Endodermal cell (in vitro differentiated cells): ENCODE measurements around the gene MTMR2. TPM values are rescaled to one million over a fixed set of nuclear protein-coding genes. Genes with fewer than 3 reads are reported as not detected.

ENCODE experiments used
- DNase-seq: peaks from one replicate; pipeline ENCODE4 v3.0.0-alpha.2; 2017
- H3K27ac ChIP-seq: 2 replicates; pipeline ENCODE4 v1.5.1; 2013; ENCODE audit warnings: mild to moderate bottlenecking, low read depth, low read length, moderate library complexity
- H3K27me3 ChIP-seq: 2 replicates; pipeline ENCODE4 v1.6.1; 2013; ENCODE audit warnings: mild to moderate bottlenecking, low read length, moderate library complexity; ENCODE audit not compliant: insufficient read depth, control insufficient read depth, poor library complexity, severe bottlenecking
- H3K36me3 ChIP-seq: 2 replicates; pipeline ENCODE4 v1.7.0; 2013; ENCODE audit warnings: mild to moderate bottlenecking, low read length, moderate library complexity; ENCODE audit not compliant: control insufficient read depth, insufficient read depth
- H3K4me1 ChIP-seq: one replicate; pipeline ENCODE4 v1.7.0; 2013; ENCODE audit warnings: low read length; ENCODE audit not compliant: control insufficient read depth, insufficient read depth
- H3K4me3 ChIP-seq: 2 replicates; pipeline ENCODE4 v1.5.1; 2013; ENCODE audit warnings: mild to moderate bottlenecking, low read length, moderate library complexity
- H3K9ac ChIP-seq: 2 replicates; pipeline ENCODE4 v1.6.1; 2013; ENCODE audit warnings: mild to moderate bottlenecking, low read length, moderate library complexity; ENCODE audit not compliant: poor library complexity, severe bottlenecking; ENCODE audit errors: extremely low read depth
- H3K9me3 ChIP-seq: 2 replicates; pipeline ENCODE4 v1.6.1; 2013; ENCODE audit warnings: mild to moderate bottlenecking, low read length, moderate library complexity; ENCODE audit not compliant: control insufficient read depth
- H3K27ac Mint-ChIP-seq: 2 replicates; pipeline ENCODE4 v1.8.0; 2020; ENCODE audit warnings: mixed read lengths
- H3K27me3 Mint-ChIP-seq: 2 replicates; pipeline ENCODE4 v1.8.0; 2021; ENCODE audit warnings: mild to moderate bottlenecking, mixed read lengths; ENCODE audit not compliant: insufficient read depth
- H3K36me3 Mint-ChIP-seq: 2 replicates; pipeline ENCODE4 v1.8.0; 2020; ENCODE audit warnings: low read depth, mixed read lengths
- H3K4me1 Mint-ChIP-seq: 2 replicates; pipeline ENCODE4 v1.8.0; 2020; ENCODE audit warnings: mixed read lengths
- H3K4me3 Mint-ChIP-seq: 2 replicates; pipeline ENCODE4 v1.8.0; 2020; ENCODE audit warnings: mild to moderate bottlenecking, moderate library complexity, mixed read lengths
- H3K9me3 Mint-ChIP-seq: 2 replicates; pipeline ENCODE4 v1.8.0; 2020; ENCODE audit warnings: mild to moderate bottlenecking, mixed read lengths
- WGBS, 2 experiments: methylation state at CpG; one replicate each; pipeline versions ENCODE4 v1.1.5 to v1.1.7; 2013; ENCODE audit warnings: missing lambda C conversion rate in 2 of 2, mixed read lengths in 1 of 2; ENCODE audit not compliant: insufficient coverage in 1 of 2, insufficient read length in 1 of 2; 5-methylcytosine and 5-hydroxymethylcytosine counted together
- total RNA-seq, 2 donors: library from RNA; stranded (reverse); fragmentation: NEBNext Ultra II Directional in 1 of 2; extraction: Animal tissue kit (Norgen Biotek cat#: 25700) in 1 of 2; gene quantifications; 2 replicates in 1 of 2; 3 replicates in 1 of 2; pipeline ENCODE4 v1.2.1, GENCODE V29; 2021
- TF ChIP-seq, protein P1 (sequence below): fragments of 200-600 bp; sonication (generic); conservative IDR thresholded peaks from 2 replicates; pipeline ENCODE4 v1.5.0; 2021; ENCODE audit warnings: antibody characterized with exemption, mild to moderate bottlenecking

Gene MTMR2
- total RNA-seq, 2 donors from 2014 or later: 56.9 to 65.8 TPM

DNA sequence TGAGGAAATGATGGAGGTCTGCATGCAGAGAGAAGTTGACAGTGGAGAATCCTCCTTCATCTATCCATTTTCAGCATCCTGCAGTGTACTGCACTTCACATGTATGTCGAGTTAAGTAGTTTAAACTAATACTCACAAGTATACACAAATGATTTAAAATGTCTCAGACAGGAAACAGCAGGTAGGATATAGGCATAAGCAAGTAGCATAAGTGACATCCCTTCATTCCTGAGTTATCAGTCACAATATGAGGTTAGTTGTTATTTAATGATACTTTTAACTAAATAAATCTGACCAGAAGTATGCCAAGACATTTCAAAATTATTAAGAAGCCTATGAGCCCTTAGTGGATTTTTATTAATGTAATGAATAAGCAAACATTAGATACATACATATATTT is 37.4 kb downstream of the MTMR2 start:
- H3K9ac ChIP-seq: no peak overlapping the region
- Mint-ChIP-seq H3K36me3 (peaks cover 32% of the 10 kb centered on the region), H3K4me1 (peaks cover 6% of the 10 kb centered on the region), H3K9me3 (no peaks in the 10 kb centered on the region), H3K4me3 (no peak overlapping the region), H3K27ac (no peak overlapping the region), H3K27me3 (no peaks in the 10 kb centered on the region)
- peaks cover 48% of the 10 kb centered on the region for H3K36me3 ChIP-seq
- H3K27me3 ChIP-seq: no peaks in the 10 kb centered on the region
- DNase-seq: no peak
- H3K4me3 ChIP-seq: no peak overlapping the region
- TF ChIP-seq, protein P1, sequence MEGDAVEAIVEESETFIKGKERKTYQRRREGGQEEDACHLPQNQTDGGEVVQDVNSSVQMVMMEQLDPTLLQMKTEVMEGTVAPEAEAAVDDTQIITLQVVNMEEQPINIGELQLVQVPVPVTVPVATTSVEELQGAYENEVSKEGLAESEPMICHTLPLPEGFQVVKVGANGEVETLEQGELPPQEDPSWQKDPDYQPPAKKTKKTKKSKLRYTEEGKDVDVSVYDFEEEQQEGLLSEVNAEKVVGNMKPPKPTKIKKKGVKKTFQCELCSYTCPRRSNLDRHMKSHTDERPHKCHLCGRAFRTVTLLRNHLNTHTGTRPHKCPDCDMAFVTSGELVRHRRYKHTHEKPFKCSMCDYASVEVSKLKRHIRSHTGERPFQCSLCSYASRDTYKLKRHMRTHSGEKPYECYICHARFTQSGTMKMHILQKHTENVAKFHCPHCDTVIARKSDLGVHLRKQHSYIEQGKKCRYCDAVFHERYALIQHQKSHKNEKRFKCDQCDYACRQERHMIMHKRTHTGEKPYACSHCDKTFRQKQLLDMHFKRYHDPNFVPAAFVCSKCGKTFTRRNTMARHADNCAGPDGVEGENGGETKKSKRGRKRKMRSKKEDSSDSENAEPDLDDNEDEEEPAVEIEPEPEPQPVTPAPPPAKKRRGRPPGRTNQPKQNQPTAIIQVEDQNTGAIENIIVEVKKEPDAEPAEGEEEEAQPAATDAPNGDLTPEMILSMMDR: no peak
- peaks cover 10% of the 10 kb centered on the region for H3K9me3 ChIP-seq
- 100% methylated on average over 1 of the region's 1 CpG; no CpG with 5 or more reads in 1 of the 2 experiments for WGBS, 2 experiments
- no peak overlapping the region for H3K27ac ChIP-seq
- H3K4me1 ChIP-seq: no peaks in the 10 kb centered on the region

DNA sequence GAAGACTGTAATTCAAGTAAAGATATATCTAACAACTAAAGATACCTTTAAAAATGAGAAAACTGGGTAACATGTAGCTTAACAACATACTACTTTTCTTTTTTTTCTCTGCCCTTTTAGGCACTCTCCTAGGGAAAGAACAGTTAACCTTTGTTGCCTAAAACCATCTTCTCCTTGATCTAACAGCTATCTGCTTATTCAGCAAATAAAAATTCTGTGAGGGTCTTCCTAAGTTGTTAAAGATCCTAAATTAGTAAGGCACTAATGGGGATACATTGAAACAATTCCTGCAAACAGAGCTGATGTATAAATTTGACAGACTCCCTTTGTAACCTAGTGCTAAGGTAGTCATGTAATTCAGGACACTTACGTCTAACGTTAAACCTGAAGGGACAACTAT is 39.1 kb downstream of the MTMR2 start:
- Histone ChIP-seq H3K36me3 (peaks cover 60% of the 10 kb centered on the region), H3K9me3 (peaks cover 10% of the 10 kb centered on the region), H3K27ac (no peak overlapping the region), H3K4me3 (no peak overlapping the region), H3K27me3 (no peaks in the 10 kb centered on the region), H3K4me1 (no peaks in the 10 kb centered on the region), H3K9ac (no peak overlapping the region)
- TF ChIP-seq, protein P1: no peak
- H3K36me3 Mint-ChIP-seq: peaks cover 32% of the 10 kb centered on the region
- H3K27me3 Mint-ChIP-seq: no peaks in the 10 kb centered on the region
- 98% methylated on average over 2 of the region's 2 CpGs; no CpG with 5 or more reads in 1 of the 2 experiments for WGBS, 2 experiments
- peaks cover 6% of the 10 kb centered on the region for H3K4me1 Mint-ChIP-seq
- H3K9me3 Mint-ChIP-seq: no peaks in the 10 kb centered on the region
- H3K4me3 Mint-ChIP-seq: no peak overlapping the region
- H3K27ac Mint-ChIP-seq: no peak overlapping the region
- no peak for DNase-seq

DNA sequence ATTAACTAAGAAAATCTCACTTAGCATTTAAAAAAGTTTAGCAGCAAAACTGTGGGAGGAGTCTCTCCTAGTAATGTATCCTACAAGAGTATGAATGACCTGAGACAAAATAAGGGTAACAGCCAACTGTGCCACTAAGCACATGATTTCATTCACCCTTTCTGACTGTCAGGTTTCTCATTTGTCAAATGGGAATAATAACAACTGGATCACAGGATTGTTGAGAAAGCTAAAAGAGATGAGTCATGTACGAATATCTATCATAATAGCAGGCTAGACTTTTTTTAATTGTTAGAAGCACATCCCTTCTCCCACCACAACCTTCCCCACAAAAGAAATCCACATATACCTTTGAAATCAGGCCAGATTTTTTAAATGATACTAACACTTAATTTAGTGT is 39.5 kb downstream of the MTMR2 start:
- Mint-ChIP-seq H3K4me3 (no peak overlapping the region), H3K9me3 (no peaks in the 10 kb centered on the region), H3K4me1 (peaks cover 6% of the 10 kb centered on the region), H3K27ac (no peak overlapping the region), H3K27me3 (no peaks in the 10 kb centered on the region), H3K36me3 (peaks cover 34% of the 10 kb centered on the region)
- H3K9ac ChIP-seq: no peak overlapping the region
- TF ChIP-seq, protein P1: no peak
- 94% methylated on average over 1 of the region's 1 CpG; no CpG with 5 or more reads in 1 of the 2 experiments for WGBS, 2 experiments
- DNase-seq: no peak
- H3K27ac ChIP-seq: no peak overlapping the region
- no peaks in the 10 kb centered on the region for H3K27me3 ChIP-seq
- no peaks in the 10 kb centered on the region for H3K4me1 ChIP-seq
- peaks cover 63% of the 10 kb centered on the region for H3K36me3 ChIP-seq
- H3K4me3 ChIP-seq: no peak overlapping the region
- peaks cover 10% of the 10 kb centered on the region for H3K9me3 ChIP-seq
